GM12891 (cell line): ENCODE measurements around the gene PCDHGB1.
"Not testable (repeated sequence)": the region's sequence is repeated elsewhere in the genome, so short reads cannot be mapped to it uniquely, and the experiment has no call there.

Source experiments
- POLR2A ChIP-seq: IDR thresholded peaks from 2 replicates; pipeline ENCODE4 v1.6.1; 2011; ENCODE audit warnings: low read depth, low read length, control low read depth
- POLR2AphosphoS5 ChIP-seq: IDR thresholded peaks from 2 replicates; pipeline ENCODE4 v1.6.1; 2011; ENCODE audit warnings: low read depth, low read length, control low read depth
- TAF1 ChIP-seq: IDR thresholded peaks from 2 replicates; pipeline ENCODE4 v1.6.1; 2011; ENCODE audit warnings: low read depth, low read length, control low read depth

- TF ChIP-seq POLR2AphosphoS5, POLR2A, TAF1: not testable (repeated sequence)
Measured at GRCh38 chr5:141340781-141341354, 9.0 kb upstream of the PCDHGB1 start.
